Measurements from ENCODE around the gene PSMB5. TPM values are rescaled to one million over a fixed set of nuclear protein-coding genes. Genes with fewer than 3 reads are reported as not detected.

The PSMB5 gene
- 65.4 and 67.1 TPM in 2 replicates for total RNA-seq (2014; rRNA removed; shearing (Covaris generic); ENCODE audit: low replicate concordance)

DNA sequence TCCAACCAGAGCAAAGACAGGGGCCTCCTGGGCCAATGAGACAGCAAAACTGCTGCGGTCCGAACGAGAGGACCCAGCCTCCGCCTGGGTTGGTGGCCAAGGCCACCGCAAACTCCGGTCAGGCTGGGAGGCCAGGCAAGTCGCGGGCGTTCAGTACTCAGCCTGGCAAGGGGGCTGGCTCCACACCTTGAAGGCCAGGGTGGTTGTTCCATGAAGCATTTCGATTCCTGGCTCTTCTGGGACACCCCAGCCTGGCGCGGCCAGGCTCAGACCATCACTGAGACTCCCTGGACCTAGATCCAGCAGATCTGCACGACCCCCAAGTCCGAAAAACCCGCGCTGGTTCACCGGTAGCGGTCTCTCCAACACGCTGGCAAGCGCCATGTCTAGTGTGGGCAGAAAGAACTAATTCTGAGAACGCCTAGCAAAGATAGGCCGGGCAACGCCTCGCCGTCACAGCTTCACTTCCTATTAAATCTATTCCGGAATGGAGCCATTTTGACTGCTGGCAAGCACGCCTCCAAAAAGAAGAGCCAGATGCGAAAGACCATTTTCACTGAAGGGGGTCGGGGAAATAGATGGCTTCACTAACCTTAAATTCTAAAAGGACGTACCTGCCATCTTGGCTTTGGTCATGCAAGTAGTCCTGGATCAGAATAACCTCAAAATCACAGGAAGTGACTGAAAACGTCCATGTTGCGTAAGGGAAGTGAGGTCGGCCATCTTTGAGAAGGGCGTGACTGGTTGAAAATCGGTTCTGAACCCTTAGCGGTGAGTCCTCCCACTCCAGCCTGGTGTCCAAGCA is at the start of gene PSMB5:
Gene PSMB5 (minus strand): TSS at position 403 of the 805 bp plus-strand sequence. CDS start 19 bp downstream, at position 384.
- peak; percentile 99 for DNase-seq
- H4K20me1 ChIP-seq (ENCODE audit: insufficient read depth, low read depth, low read length): no peaks in the 10 kb centered on the region
- peak within 1 kb of the TSS; percentile 85 for H2AFZ ChIP-seq (ENCODE audit: low read length)
- peak within 1 kb of the TSS; percentile 92 for H3K9ac ChIP-seq (ENCODE audit: low read length)
- peaks cover 18% of the 10 kb centered on the region for H3K36me3 ChIP-seq (ENCODE audit: insufficient read depth, low read length)
- H3K4me1 ChIP-seq (ENCODE audit: low read length): peaks cover 14% of the 10 kb centered on the region
- no peaks in the 10 kb centered on the region for H3K27me3 ChIP-seq (ENCODE audit: low read length)
- H3K27ac ChIP-seq (ENCODE audit: low read length): peak within 1 kb of the TSS; percentile 82
- peaks cover 19% of the 10 kb centered on the region for H3K79me2 ChIP-seq (ENCODE audit: low read length)
- peak within 1 kb of the TSS; percentile 80 for H3K4me2 ChIP-seq (ENCODE audit: low read depth, low read length, poor library complexity, severe bottlenecking)
- no peaks in the 10 kb centered on the region for H3K9me2 ChIP-seq (replicated peaks; ENCODE audit: insufficient read depth, low read length)
- H3K4me3 ChIP-seq (ENCODE audit: low read length): peak within 1 kb of the TSS; percentile 90
- no peaks in the 10 kb centered on the region for H3K9me3 ChIP-seq (ENCODE audit: low read length)

DNA sequence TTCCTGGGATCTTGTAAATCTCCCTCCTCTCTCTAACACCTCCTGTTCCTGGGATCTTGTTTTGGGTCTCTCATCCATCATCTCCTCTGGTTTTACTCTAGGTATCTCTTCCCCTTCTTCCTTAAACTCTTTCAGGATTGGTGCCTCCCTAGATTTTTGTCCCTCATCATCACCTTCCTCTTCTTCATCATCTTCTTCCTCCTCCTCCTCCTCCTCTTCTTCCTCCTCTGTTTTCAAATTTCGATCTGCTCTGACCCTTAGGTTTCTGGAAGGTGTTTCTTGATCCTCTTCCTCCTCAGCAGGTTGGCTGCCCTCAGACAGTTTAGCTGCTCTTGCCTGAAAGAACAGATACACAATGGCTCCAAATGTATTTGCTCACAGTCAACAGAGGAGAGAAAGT is 45.8 kb upstream of the PSMB5 start:
- Histone ChIP-seq H3K4me2 (ENCODE audit: low read depth, low read length, poor library complexity, severe bottlenecking) (no peak overlapping the region), H2AFZ (ENCODE audit: low read length) (no peak overlapping the region), H3K27me3 (ENCODE audit: low read length) (no peaks in the 10 kb centered on the region), H3K9me3 (ENCODE audit: low read length) (no peaks in the 10 kb centered on the region), H3K27ac (ENCODE audit: low read length) (no peak overlapping the region), H3K36me3 (ENCODE audit: insufficient read depth, low read length) (peaks cover 69% of the 10 kb centered on the region), H3K4me3 (ENCODE audit: low read length) (no peak overlapping the region), H3K79me2 (ENCODE audit: low read length) (peaks cover 12% of the 10 kb centered on the region), H4K20me1 (ENCODE audit: insufficient read depth, low read depth, low read length) (no peaks in the 10 kb centered on the region), H3K9ac (ENCODE audit: low read length) (no peak overlapping the region), H3K9me2 (replicated peaks; ENCODE audit: insufficient read depth, low read length) (no peaks in the 10 kb centered on the region), H3K4me1 (ENCODE audit: low read length) (no peaks in the 10 kb centered on the region)
- no peak for DNase-seq

DNA sequence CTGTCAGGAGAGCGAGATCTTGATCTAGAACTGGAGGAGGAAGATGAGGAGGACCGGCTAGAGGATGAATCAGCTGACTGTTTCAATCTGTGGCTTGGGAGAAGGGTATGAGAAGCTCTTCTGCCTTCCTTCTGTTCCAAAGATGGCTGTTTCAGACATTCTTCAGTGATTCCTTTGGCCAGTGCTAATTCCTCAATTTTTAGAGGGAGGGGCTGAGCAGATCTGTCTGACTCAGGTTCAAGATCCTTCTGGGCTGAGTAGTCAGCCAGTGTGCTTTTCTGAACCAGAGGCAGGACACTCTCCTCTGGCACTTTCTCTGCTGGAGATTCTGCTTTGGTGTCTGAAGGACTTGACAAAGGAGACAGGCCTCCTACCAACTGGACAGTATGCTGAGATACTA is 45.0 kb upstream of the PSMB5 start:
- H4K20me1 ChIP-seq (ENCODE audit: insufficient read depth, low read depth, low read length): no peaks in the 10 kb centered on the region
- peaks cover 13% of the 10 kb centered on the region for H3K79me2 ChIP-seq (ENCODE audit: low read length)
- H3K4me3 ChIP-seq (ENCODE audit: low read length): no peak overlapping the region
- no peak for DNase-seq
- H3K27me3 ChIP-seq (ENCODE audit: low read length): no peaks in the 10 kb centered on the region
- H2AFZ ChIP-seq (ENCODE audit: low read length): no peak overlapping the region
- no peaks in the 10 kb centered on the region for H3K4me1 ChIP-seq (ENCODE audit: low read length)
- H3K36me3 ChIP-seq (ENCODE audit: insufficient read depth, low read length): peaks cover 68% of the 10 kb centered on the region
- H3K27ac ChIP-seq (ENCODE audit: low read length): no peak overlapping the region
- H3K4me2 ChIP-seq (ENCODE audit: low read depth, low read length, poor library complexity, severe bottlenecking): no peak overlapping the region
- no peaks in the 10 kb centered on the region for H3K9me2 ChIP-seq (replicated peaks; ENCODE audit: insufficient read depth, low read length)
- no peaks in the 10 kb centered on the region for H3K9me3 ChIP-seq (ENCODE audit: low read length)
- no peak overlapping the region for H3K9ac ChIP-seq (ENCODE audit: low read length)

DNA sequence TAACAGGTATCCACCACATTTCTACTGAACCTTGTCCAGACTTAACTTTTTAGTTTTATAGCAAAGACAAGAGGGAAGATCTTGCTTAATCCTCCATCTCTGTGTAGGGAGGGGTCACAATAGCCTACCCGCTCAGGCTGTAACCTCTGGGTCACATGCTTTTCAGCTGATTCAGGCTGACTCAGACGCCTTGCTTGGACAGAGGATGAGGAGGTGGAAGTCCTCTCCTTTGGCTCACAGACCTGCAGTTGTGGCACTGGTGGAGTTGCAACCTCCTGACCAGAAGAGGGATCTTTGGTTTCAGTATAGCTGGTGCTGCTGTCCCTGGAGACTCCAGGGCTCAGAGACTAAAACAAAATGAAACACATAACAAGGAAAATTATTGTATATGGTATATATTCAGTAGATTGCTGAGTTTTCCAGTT is 44.0 kb upstream of the PSMB5 start:
- H3K4me2 ChIP-seq (ENCODE audit: low read depth, low read length, poor library complexity, severe bottlenecking): no peak overlapping the region
- H3K9ac ChIP-seq (ENCODE audit: low read length): no peak overlapping the region
- DNase-seq: no peak

DNA sequence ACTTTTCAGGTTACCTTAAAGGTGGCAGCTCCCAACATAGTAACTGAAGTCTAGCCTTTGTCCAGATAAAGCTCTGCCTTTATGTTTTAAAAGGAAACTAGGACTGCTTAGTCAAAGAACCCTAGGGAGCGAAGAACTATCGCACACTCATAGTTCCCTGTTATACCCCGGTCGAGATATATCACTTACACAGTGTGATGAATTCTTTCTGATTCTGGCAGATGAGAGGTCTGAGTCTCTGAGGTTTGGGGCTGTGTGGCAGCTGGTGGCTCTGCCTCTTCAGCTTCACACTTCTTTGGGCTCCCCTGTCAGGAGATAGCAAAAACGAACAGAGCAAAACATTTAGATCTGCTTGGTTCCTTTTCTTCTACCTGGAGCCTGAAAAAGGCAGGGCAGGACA is 43.3 kb upstream of the PSMB5 start:
- Histone ChIP-seq H3K9me2 (replicated peaks; ENCODE audit: insufficient read depth, low read length) (no peaks in the 10 kb centered on the region), H3K4me2 (ENCODE audit: low read depth, low read length, poor library complexity, severe bottlenecking) (no peak overlapping the region), H3K27me3 (ENCODE audit: low read length) (no peaks in the 10 kb centered on the region), H3K36me3 (ENCODE audit: insufficient read depth, low read length) (peaks cover 68% of the 10 kb centered on the region), H3K9ac (ENCODE audit: low read length) (no peak overlapping the region), H4K20me1 (ENCODE audit: insufficient read depth, low read depth, low read length) (no peaks in the 10 kb centered on the region), H3K4me3 (ENCODE audit: low read length) (no peak overlapping the region), H3K9me3 (ENCODE audit: low read length) (no peaks in the 10 kb centered on the region), H3K79me2 (ENCODE audit: low read length) (peaks cover 11% of the 10 kb centered on the region), H3K27ac (ENCODE audit: low read length) (no peak overlapping the region), H3K4me1 (ENCODE audit: low read length) (no peaks in the 10 kb centered on the region), H2AFZ (ENCODE audit: low read length) (no peak overlapping the region)
- DNase-seq: no peak

More for the DNA sequence above, 44.0 kb upstream of the PSMB5 start:
- H4K20me1 ChIP-seq (ENCODE audit: insufficient read depth, low read depth, low read length): no peaks in the 10 kb centered on the region
- H3K4me1 ChIP-seq (ENCODE audit: low read length): no peaks in the 10 kb centered on the region
- H3K27ac ChIP-seq (ENCODE audit: low read length): no peak overlapping the region
- H3K9me2 ChIP-seq (replicated peaks; ENCODE audit: insufficient read depth, low read length): no peaks in the 10 kb centered on the region
- H3K27me3 ChIP-seq (ENCODE audit: low read length): no peaks in the 10 kb centered on the region
- peaks cover 68% of the 10 kb centered on the region for H3K36me3 ChIP-seq (ENCODE audit: insufficient read depth, low read length)
- no peak overlapping the region for H2AFZ ChIP-seq (ENCODE audit: low read length)
- H3K79me2 ChIP-seq (ENCODE audit: low read length): peaks cover 11% of the 10 kb centered on the region
- H3K9me3 ChIP-seq (ENCODE audit: low read length): no peaks in the 10 kb centered on the region
- no peak overlapping the region for H3K4me3 ChIP-seq (ENCODE audit: low read length)

DNA sequence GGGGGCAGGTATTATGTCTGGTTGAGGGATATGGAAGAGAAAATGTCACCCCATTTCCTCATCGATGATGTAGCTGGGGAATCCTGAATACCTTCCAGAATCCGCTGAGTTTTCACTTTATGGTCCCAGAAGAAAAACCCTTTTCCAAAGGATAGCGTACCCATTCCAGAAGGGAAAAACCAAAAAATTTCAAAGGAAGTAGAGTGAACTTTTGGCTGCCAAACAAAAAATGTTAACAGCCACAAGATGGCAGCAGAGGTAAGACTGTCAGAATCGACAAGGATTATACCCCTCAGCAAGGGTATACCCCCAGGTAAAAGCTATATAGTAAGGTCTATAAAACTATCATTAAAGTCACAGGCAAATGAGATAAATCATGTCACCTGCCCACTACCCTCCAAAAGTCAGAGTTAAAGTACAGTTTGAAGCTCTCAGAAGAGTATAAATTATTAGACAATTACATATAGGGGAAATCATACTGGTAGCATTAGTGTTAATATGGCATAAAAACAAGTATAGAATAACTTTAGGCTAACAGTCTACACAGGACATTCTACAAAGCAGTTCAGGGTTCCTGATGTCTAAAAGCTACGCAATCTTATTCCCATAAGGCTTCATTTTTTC is 42.2 kb upstream of the PSMB5 start:
- DNase-seq: peak; percentile 79
- no peaks in the 10 kb centered on the region for H3K27me3 ChIP-seq (ENCODE audit: low read length)
- no peak overlapping the region for H2AFZ ChIP-seq (ENCODE audit: low read length)
- H3K9me3 ChIP-seq (ENCODE audit: low read length): no peaks in the 10 kb centered on the region
- no peak overlapping the region for H3K4me3 ChIP-seq (ENCODE audit: low read length)
- H4K20me1 ChIP-seq (ENCODE audit: insufficient read depth, low read depth, low read length): no peaks in the 10 kb centered on the region
- H3K79me2 ChIP-seq (ENCODE audit: low read length): peaks cover 11% of the 10 kb centered on the region
- H3K9me2 ChIP-seq (replicated peaks; ENCODE audit: insufficient read depth, low read length): no peaks in the 10 kb centered on the region
- H3K36me3 ChIP-seq (ENCODE audit: insufficient read depth, low read length): peaks cover 65% of the 10 kb centered on the region
- H3K4me2 ChIP-seq (ENCODE audit: low read depth, low read length, poor library complexity, severe bottlenecking): no peak overlapping the region
- H3K27ac ChIP-seq (ENCODE audit: low read length): no peak overlapping the region
- peaks cover 5% of the 10 kb centered on the region for H3K4me1 ChIP-seq (ENCODE audit: low read length)
- H3K9ac ChIP-seq (ENCODE audit: low read length): no peak overlapping the region

DNA sequence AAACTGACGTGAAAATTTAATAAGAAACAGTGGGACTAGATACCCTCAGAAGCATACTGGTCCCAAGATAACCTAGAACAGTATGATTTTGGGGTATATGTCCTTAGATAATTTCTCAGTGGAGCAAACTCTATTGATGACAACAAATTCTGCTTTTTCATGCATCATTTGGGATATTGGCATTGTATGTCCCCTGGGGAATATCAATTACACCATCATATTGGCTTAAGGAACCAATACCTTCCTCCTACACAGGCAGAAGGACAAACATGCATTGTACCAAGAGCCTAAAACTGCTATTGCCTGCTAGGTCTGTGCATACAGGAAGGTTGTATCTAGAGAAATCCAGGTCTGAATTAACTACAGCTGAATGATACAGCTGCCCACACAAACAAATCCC is 40.2 kb upstream of the PSMB5 start:
- no peak overlapping the region for H3K4me2 ChIP-seq (ENCODE audit: low read depth, low read length, poor library complexity, severe bottlenecking)
- peaks cover 16% of the 10 kb centered on the region for H3K4me1 ChIP-seq (ENCODE audit: low read length)
- no peak overlapping the region for H3K27ac ChIP-seq (ENCODE audit: low read length)
- no peaks in the 10 kb centered on the region for H3K9me3 ChIP-seq (ENCODE audit: low read length)
- no peak overlapping the region for H2AFZ ChIP-seq (ENCODE audit: low read length)
- no peak for DNase-seq
- H3K36me3 ChIP-seq (ENCODE audit: insufficient read depth, low read length): peaks cover 47% of the 10 kb centered on the region
- no peaks in the 10 kb centered on the region; the same call in 1 of the 2 replicates for H4K20me1 ChIP-seq (ENCODE audit: insufficient read depth, low read depth, low read length)
- H3K79me2 ChIP-seq (ENCODE audit: low read length): peaks cover 24% of the 10 kb centered on the region
- H3K9ac ChIP-seq (ENCODE audit: low read length): no peak overlapping the region
- H3K27me3 ChIP-seq (ENCODE audit: low read length): no peaks in the 10 kb centered on the region
- no peak overlapping the region for H3K4me3 ChIP-seq (ENCODE audit: low read length)
- H3K9me2 ChIP-seq (replicated peaks; ENCODE audit: insufficient read depth, low read length): no peaks in the 10 kb centered on the region

DNA sequence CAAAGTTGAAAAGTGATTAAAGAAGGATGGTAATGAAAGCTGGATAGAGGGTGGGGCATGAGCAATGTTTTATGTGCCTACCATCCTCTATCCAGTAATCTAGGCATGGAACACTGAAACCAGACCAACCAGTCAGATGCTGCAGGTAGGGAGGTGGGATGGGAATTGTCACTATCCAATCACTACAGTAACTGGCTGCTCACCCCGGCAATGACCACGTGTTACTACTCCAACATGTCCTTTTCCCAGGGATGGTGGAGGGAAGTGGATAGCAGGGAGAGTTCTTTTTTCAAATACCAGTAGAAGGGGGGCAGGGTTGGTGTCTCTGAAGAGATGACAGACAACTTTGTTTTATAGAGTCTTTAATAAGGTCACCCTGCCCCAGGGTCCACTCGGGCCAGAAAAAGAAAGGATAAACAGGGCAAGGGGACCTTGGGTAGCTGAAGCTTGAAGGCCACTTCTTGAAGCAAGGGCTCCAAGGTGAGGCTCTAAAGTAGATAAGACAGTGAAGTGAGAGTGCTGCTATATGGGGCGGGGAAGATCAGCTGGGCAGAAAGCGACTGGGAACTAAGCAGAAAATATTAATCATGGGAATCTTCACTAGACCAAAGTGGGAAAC is 37.3 kb upstream of the PSMB5 start:
- H2AFZ ChIP-seq (ENCODE audit: low read length): no peak overlapping the region
- H3K4me3 ChIP-seq (ENCODE audit: low read length): peak overlapping the region; percentile 86
- peak overlapping the region; percentile 85 for H3K9ac ChIP-seq (ENCODE audit: low read length)
- H4K20me1 ChIP-seq (ENCODE audit: insufficient read depth, low read depth, low read length): peaks cover 14% of the 10 kb centered on the region
- no peaks in the 10 kb centered on the region for H3K27me3 ChIP-seq (ENCODE audit: low read length)
- peaks cover 35% of the 10 kb centered on the region for H3K36me3 ChIP-seq (ENCODE audit: insufficient read depth, low read length)
- H3K4me1 ChIP-seq (ENCODE audit: low read length): peaks cover 31% of the 10 kb centered on the region
- DNase-seq: no peak
- H3K27ac ChIP-seq (ENCODE audit: low read length): peak overlapping the region; percentile 68
- H3K9me3 ChIP-seq (ENCODE audit: low read length): no peaks in the 10 kb centered on the region
- peaks cover 47% of the 10 kb centered on the region for H3K79me2 ChIP-seq (ENCODE audit: low read length)
- H3K4me2 ChIP-seq (ENCODE audit: low read depth, low read length, poor library complexity, severe bottlenecking): peak overlapping the region; percentile 99
- no peaks in the 10 kb centered on the region for H3K9me2 ChIP-seq (replicated peaks; ENCODE audit: insufficient read depth, low read length)
